ENCODE data around the gene WWOX. TPM values are rescaled to one million over a fixed set of nuclear protein-coding genes. Genes with fewer than 3 reads are reported as not detected.

Gene WWOX
- total and polyA plus RNA-seq, 2 donors (not counting 1 experiment from before 2014, with no cell fraction given): 10.5 to 42.3 TPM

- no peak overlapping the region for H3K4me3 ChIP-seq (ENCODE audit: control extremely low read depth in 1 of 5, extremely low read depth in 1 of 5, insufficient read depth in 1 of 5, low read depth in 2 of 5, low read length in 4 of 5)
- WGBS (ENCODE audit: insufficient coverage): no CpG with 5 or more reads among the region's 5 CpGs
- H3K36me3 ChIP-seq (replicated peaks in 1 of 2; ENCODE audit: control extremely low read depth in 1 of 2, control insufficient read depth in 1 of 2, extremely low read depth in 1 of 2, insufficient read depth in 2 of 2, low read length in 1 of 2): no peaks in the 10 kb centered on the region
- Mint-ChIP-seq H3K27ac (no peak overlapping the region), H3K4me1 (peaks cover 11% of the 10 kb centered on the region), H3K27me3 (no peaks in the 10 kb centered on the region), H3K4me3 (no peak overlapping the region), H3K9me3 (ENCODE audit: insufficient read depth) (no peaks in the 10 kb centered on the region)
- no peaks in the 10 kb centered on the region for H3K27me3 ChIP-seq (replicated peaks in 1 of 4; ENCODE audit: control extremely low read depth in 1 of 4, control insufficient read depth in 3 of 4, insufficient read depth in 4 of 4, low read length in 3 of 4)
- CTCF ChIA-PET: interaction anchor here (0.5 kb wide), 1 partner anchor 70 kb away, joined by 3 read pairs; no protein-coding TSS in a partner anchor
- no peaks in the 10 kb centered on the region for H3K79me2 ChIP-seq (ENCODE audit: control insufficient read depth, insufficient read depth, low read length)
- DNase-seq: no peak
- intact Hi-C loops (cut with micrococcal nuclease): no loop called here
- no peak for ATAC-seq (ENCODE audit: low read depth)
- no peak overlapping the region for H3K27ac ChIP-seq (ENCODE audit: low read length in 2 of 2)
- H2AFZ ChIP-seq (ENCODE audit: insufficient read depth, low read depth, low read length, poor library complexity, severe bottlenecking): no peak overlapping the region
- no peak overlapping the region for H3K4me2 ChIP-seq (replicated peaks; ENCODE audit: low read depth, low read length, poor library complexity, severe bottlenecking)
- TF ChIP-seq CTCF (IDR thresholded peaks at IDR 0.05) (no peak), EZH2 (IDR thresholded peaks at IDR 0.05; ENCODE audit: borderline replicate concordance, insufficient read depth, low read depth, low read length, poor library complexity, severe bottlenecking) (no peak)
- peaks cover 0 to 4% of the 10 kb centered on the region in 2 donors for H3K4me1 ChIP-seq (ENCODE audit: control insufficient read depth in 2 of 2, insufficient read depth in 2 of 2, low read length in 2 of 2)
- POLR2A ChIA-PET: no interaction called here
- H4K20me1 ChIP-seq (ENCODE audit: control insufficient read depth, insufficient read depth, low read length, poor library complexity, severe bottlenecking): no peaks in the 10 kb centered on the region
- no peak overlapping the region for H3K9ac ChIP-seq (ENCODE audit: low read length)
- H3K9me3 ChIP-seq (ENCODE audit: control extremely low read depth in 1 of 3, control insufficient read depth in 2 of 3, insufficient read depth in 1 of 3, low read length in 2 of 3): no peaks in the 10 kb centered on the region
These were observed 744.5 kb downstream of the WWOX start for GRCh38 chr16:78843978-78844377.

- H3K27ac ChIP-seq (ENCODE audit: low read length in 2 of 2): no peak overlapping the region
- no peaks in the 10 kb centered on the region for H3K9me3 Mint-ChIP-seq (ENCODE audit: insufficient read depth)
- H3K4me2 ChIP-seq (replicated peaks; ENCODE audit: low read depth, low read length, poor library complexity, severe bottlenecking): no peak overlapping the region
- peaks cover 11% of the 10 kb centered on the region for H3K4me1 Mint-ChIP-seq
- no peak overlapping the region for H3K4me3 Mint-ChIP-seq
- H3K27ac Mint-ChIP-seq: no peak overlapping the region
- no peaks in the 10 kb centered on the region for H3K27me3 ChIP-seq (replicated peaks in 1 of 4; ENCODE audit: control extremely low read depth in 1 of 4, control insufficient read depth in 3 of 4, insufficient read depth in 4 of 4, low read length in 3 of 4)
- WGBS (ENCODE audit: insufficient coverage): 82% methylated on average over 6 of the region's 7 CpGs
- POLR2A ChIA-PET: no interaction called here
- intact Hi-C loops (cut with micrococcal nuclease): no loop called here
- no peak for DNase-seq
- no peaks in the 10 kb centered on the region for H3K27me3 Mint-ChIP-seq
- TF ChIP-seq EZH2 (IDR thresholded peaks at IDR 0.05; ENCODE audit: borderline replicate concordance, insufficient read depth, low read depth, low read length, poor library complexity, severe bottlenecking) (no peak), CTCF (IDR thresholded peaks at IDR 0.05) (no peak)
- no peak for ATAC-seq (ENCODE audit: low read depth)
- CTCF ChIA-PET: no interaction called here
- H3K4me3 ChIP-seq (ENCODE audit: control extremely low read depth in 1 of 5, extremely low read depth in 1 of 5, insufficient read depth in 1 of 5, low read depth in 2 of 5, low read length in 4 of 5): no peak overlapping the region
- H3K9me3 ChIP-seq (ENCODE audit: control extremely low read depth in 1 of 3, control insufficient read depth in 2 of 3, insufficient read depth in 1 of 3, low read length in 2 of 3): no peaks in the 10 kb centered on the region
- H3K9ac ChIP-seq (ENCODE audit: low read length): no peak overlapping the region
- no peak overlapping the region for H2AFZ ChIP-seq (ENCODE audit: insufficient read depth, low read depth, low read length, poor library complexity, severe bottlenecking)
- H3K36me3 ChIP-seq (replicated peaks in 1 of 2; ENCODE audit: control extremely low read depth in 1 of 2, control insufficient read depth in 1 of 2, extremely low read depth in 1 of 2, insufficient read depth in 2 of 2, low read length in 1 of 2): no peaks in the 10 kb centered on the region
- peaks cover 0 to 4% of the 10 kb centered on the region in 2 donors for H3K4me1 ChIP-seq (ENCODE audit: control insufficient read depth in 2 of 2, insufficient read depth in 2 of 2, low read length in 2 of 2)
- H4K20me1 ChIP-seq (ENCODE audit: control insufficient read depth, insufficient read depth, low read length, poor library complexity, severe bottlenecking): no peaks in the 10 kb centered on the region
- H3K79me2 ChIP-seq (ENCODE audit: control insufficient read depth, insufficient read depth, low read length): no peaks in the 10 kb centered on the region
These were observed 745.2 kb downstream of the WWOX start for GRCh38 chr16:78844682-78845081.
